Vagina (tissue), 2 donors: ENCODE measurements around the gene GCH1. TPM values are rescaled to one million over a fixed set of nuclear protein-coding genes. Genes with fewer than 3 reads are reported as not detected.

Experiments used
- DNase-seq, 2 donors: peaks; one replicate each; pipeline ENCODE4 v3.0.0-alpha.2; 2017; ENCODE audit errors: extremely low spot score in 2 of 2
- H3K27ac ChIP-seq: fragments of 200-600 bp; sonication (generic); one replicate; pipeline ENCODE4 v1.5.1; 2019
- H3K27me3 ChIP-seq: fragments of 200-600 bp; sonication (generic); one replicate; pipeline ENCODE4 v1.5.1; 2019
- H3K36me3 ChIP-seq, 2 donors: fragments of 200-600 bp; sonication (generic); one replicate each; pipeline ENCODE4 v1.5.1; 2017 to 2019
- H3K4me1 ChIP-seq: fragments of 200-600 bp; sonication (generic); one replicate; pipeline ENCODE4 v1.5.1; 2019
- H3K4me3 ChIP-seq, 2 donors: fragments of 200-600 bp; sonication (generic); 1 replicate in 1 of 2; 2 replicates in 1 of 2; pipeline ENCODE4 v1.5.1; 2016 to 2019
- H3K9me3 ChIP-seq: fragments of 200-600 bp; sonication (generic); one replicate; pipeline ENCODE4 v1.5.1; 2019
- CTCF ChIP-seq, 3 experiments: fragments of 450-650 bp in 2 of 3; fragments of 200-600 bp in 1 of 3; sonication (generic) in 1 of 3; IDR thresholded peaks; one replicate each; pipeline ENCODE4 v1.5.1; 2017 to 2019; ENCODE audit warnings: antibody characterized with exemption in 3 of 3, mild to moderate bottlenecking in 2 of 3, moderate library complexity in 2 of 3
- POLR2A ChIP-seq, 2 donors: fragments of 450-650 bp; IDR thresholded peaks; one replicate each; pipeline ENCODE4 v1.6.1; 2017; ENCODE audit warnings: antibody characterized with exemption in 2 of 2, mild to moderate bottlenecking in 2 of 2, moderate library complexity in 2 of 2
- POLR2AphosphoS5 ChIP-seq, 2 donors: sonication (generic); formaldehyde crosslinking; IDR thresholded peaks; one replicate each; pipeline ENCODE4 v1.9.0; 2017; ENCODE audit warnings: antibody characterized with exemption in 2 of 2, mild to moderate bottlenecking in 2 of 2, low read depth in 1 of 2; ENCODE audit not compliant: insufficient read depth in 1 of 2
- intact Hi-C: fragments of 100-400 bp; cut with DNase I; formaldehyde crosslinking; loops from one replicate; pipeline ENCODE4 v1.15.1; 2023
- total RNA-seq: library from RNA; depleted of rRNA; stranded (reverse); fragments of >200 nt; gene quantifications from one replicate; pipeline ENCODE4 v1.2.3, GENCODE V29; 2016

The GCH1 gene
- total RNA-seq, 1 donor from 2014 or later: 22.1 TPM

DNA sequence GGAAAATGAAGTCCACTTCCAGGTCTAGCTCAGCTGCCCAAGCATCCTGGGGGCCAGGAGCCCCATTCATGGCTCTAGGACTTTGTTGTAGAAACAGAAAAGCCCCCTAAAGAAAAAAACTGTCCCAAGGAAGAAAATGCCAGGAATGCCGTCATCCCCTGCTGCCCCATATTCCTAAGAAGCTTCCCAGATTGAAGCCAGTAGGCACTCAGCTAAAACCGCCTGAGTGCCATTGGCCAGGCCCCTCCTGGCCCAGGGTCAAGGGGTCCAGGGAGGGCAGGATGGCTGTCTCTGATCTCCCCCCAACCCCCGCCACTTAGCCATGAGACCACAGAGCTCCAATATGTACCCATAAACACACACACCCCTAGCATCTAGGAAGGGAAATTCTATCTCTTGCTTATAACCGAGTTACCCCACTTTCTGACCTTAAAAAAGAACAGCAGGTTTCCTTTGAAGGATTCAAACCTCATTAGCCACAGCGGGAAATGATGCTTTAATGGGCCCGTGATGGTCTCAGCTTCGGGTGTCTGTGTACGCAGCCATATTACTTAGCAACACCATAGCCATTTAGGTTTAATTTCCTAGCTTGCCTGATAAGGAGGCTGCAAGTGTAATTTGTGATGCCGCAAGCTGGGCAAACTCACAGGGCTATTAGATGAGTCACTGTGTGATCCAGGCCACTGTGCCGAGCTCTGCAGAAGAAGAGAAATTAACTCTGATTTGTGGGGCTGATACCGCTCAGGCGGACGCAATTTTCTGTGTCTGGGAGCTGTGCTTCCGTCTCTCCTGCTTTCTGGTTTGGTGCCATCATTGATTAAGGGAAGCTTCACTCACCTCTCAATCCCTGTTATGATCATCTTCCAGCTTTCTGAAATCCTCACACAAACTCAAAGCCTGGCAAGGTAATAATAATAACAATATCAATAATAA lies 84.2 kb downstream of the GCH1 start:
- no peaks in the 10 kb centered on the region for H3K36me3 ChIP-seq
- DNase-seq: no peak
- H3K4me3 ChIP-seq: no peak overlapping the region
- TF ChIP-seq POLR2AphosphoS5 (IDR thresholded peaks at IDR 0.05; ENCODE audit: insufficient read depth in 1 of 2, low read depth in 1 of 2): no peak
- TF ChIP-seq POLR2A (IDR thresholded peaks at IDR 0.05): no peak
- no peak for TF ChIP-seq CTCF (IDR thresholded peaks at IDR 0.05)
- H3K27ac ChIP-seq: no peak overlapping the region
- H3K4me1 ChIP-seq: no peaks in the 10 kb centered on the region
- H3K27me3 ChIP-seq: no peaks in the 10 kb centered on the region
- intact Hi-C loops: no loop called here
- no peaks in the 10 kb centered on the region for H3K9me3 ChIP-seq

GRCh38 chr14:54817506-54817905 lies 85.1 kb downstream of the GCH1 start:
- no peak overlapping the region for H3K27ac ChIP-seq
- no peak for TF ChIP-seq POLR2AphosphoS5 (IDR thresholded peaks at IDR 0.05; ENCODE audit: insufficient read depth in 1 of 2, low read depth in 1 of 2)
- TF ChIP-seq POLR2A (IDR thresholded peaks at IDR 0.05): no peak
- TF ChIP-seq CTCF (IDR thresholded peaks at IDR 0.05): no peak
- H3K4me3 ChIP-seq: no peak overlapping the region
- no peaks in the 10 kb centered on the region for H3K36me3 ChIP-seq
- DNase-seq: no peak
- H3K9me3 ChIP-seq: no peaks in the 10 kb centered on the region
- intact Hi-C loops: no loop called here
- no peaks in the 10 kb centered on the region for H3K4me1 ChIP-seq
- H3K27me3 ChIP-seq: no peaks in the 10 kb centered on the region

GRCh38 chr14:54816450-54816849 lies 86.2 kb downstream of the GCH1 start:
- H3K27me3 ChIP-seq: no peaks in the 10 kb centered on the region
- H3K27ac ChIP-seq: no peak overlapping the region
- H3K36me3 ChIP-seq: no peaks in the 10 kb centered on the region
- H3K4me1 ChIP-seq: no peaks in the 10 kb centered on the region
- H3K9me3 ChIP-seq: no peaks in the 10 kb centered on the region
- H3K4me3 ChIP-seq: no peak overlapping the region
- TF ChIP-seq CTCF (IDR thresholded peaks at IDR 0.05): no peak
- no peak for TF ChIP-seq POLR2AphosphoS5 (IDR thresholded peaks at IDR 0.05; ENCODE audit: insufficient read depth in 1 of 2, low read depth in 1 of 2)
- TF ChIP-seq POLR2A (IDR thresholded peaks at IDR 0.05): no peak
- no peak for DNase-seq
- intact Hi-C loops: no loop called here

DNA sequence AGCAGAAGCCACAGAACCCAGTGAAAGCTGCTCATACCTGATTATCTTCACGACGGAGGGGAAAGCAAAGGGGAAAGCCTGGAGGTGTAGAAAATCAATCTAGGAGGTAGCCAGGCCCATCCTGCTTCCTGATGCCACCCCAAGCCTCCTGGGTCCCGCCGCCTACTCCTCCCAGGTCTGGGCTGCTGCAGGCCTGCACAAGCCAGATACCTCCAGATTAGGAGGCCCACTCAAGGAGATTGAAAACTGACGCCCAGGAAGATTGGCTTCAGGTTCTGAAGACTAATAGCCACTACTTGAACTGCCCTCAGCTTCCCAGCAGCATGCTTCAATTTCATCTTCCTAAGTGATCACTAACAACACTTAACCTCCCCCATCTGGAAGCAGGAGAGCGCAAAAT lies 87.1 kb downstream of the GCH1 start:
- Histone ChIP-seq H3K4me1 (no peaks in the 10 kb centered on the region), H3K27ac (no peak overlapping the region), H3K9me3 (no peaks in the 10 kb centered on the region), H3K36me3 (no peaks in the 10 kb centered on the region), H3K4me3 (no peak overlapping the region), H3K27me3 (no peaks in the 10 kb centered on the region)
- DNase-seq: peak in 1 of 2 donors; percentile 47
- TF ChIP-seq POLR2AphosphoS5 (IDR thresholded peaks at IDR 0.05; ENCODE audit: insufficient read depth in 1 of 2, low read depth in 1 of 2): no peak
- no peak for TF ChIP-seq POLR2A (IDR thresholded peaks at IDR 0.05)
- TF ChIP-seq CTCF (IDR thresholded peaks at IDR 0.05): no peak
- intact Hi-C loops: no loop called here

DNA sequence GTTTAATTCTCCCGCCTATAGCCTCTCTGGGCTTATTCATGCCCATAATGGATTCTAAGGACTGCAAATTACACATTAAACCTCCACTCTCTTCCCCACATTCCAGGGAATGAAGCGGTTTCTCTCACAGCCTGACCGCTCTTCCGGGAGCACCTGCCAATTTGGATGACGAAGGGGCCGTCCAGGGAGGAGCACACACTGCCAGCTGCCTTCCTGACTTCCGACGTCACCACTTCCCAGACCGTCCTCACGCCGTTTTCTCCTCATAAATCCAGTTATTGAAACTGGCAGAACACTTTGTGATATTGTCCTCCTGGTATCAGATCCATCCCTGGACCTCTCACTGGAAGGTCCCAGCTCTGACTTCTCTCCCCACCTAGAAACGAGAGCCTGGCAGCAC lies 87.6 kb downstream of the GCH1 start:
- Histone ChIP-seq H3K4me3 (no peak overlapping the region), H3K36me3 (no peaks in the 10 kb centered on the region), H3K9me3 (no peaks in the 10 kb centered on the region), H3K27me3 (no peaks in the 10 kb centered on the region), H3K4me1 (no peaks in the 10 kb centered on the region), H3K27ac (no peak overlapping the region)
- DNase-seq: no peak
- intact Hi-C loops: no loop called here
- TF ChIP-seq POLR2A (IDR thresholded peaks at IDR 0.05): no peak
- TF ChIP-seq CTCF (IDR thresholded peaks at IDR 0.05): no peak
- no peak for TF ChIP-seq POLR2AphosphoS5 (IDR thresholded peaks at IDR 0.05; ENCODE audit: insufficient read depth in 1 of 2, low read depth in 1 of 2)
